Hepatocyte (in vitro differentiated cells): ENCODE data around the gene RFX4. TPM values are rescaled to one million over a fixed set of nuclear protein-coding genes. Genes with fewer than 3 reads are reported as not detected.
A peak's percentile ranks its signal among the peaks of the same experiment; 100 is the strongest.

ENCODE experiments used
- DNase-seq: peaks from one replicate; pipeline ENCODE4 v3.0.0-alpha.2; 2016; ENCODE audit warnings: low spot score
- H2AFZ ChIP-seq: fragments of 200-600 bp; sonication (generic); 2 replicates; pipeline ENCODE4 v1.6.0; 2016; ENCODE audit warnings: antibody characterized with exemption, mild to moderate bottlenecking
- H3K27ac ChIP-seq: fragments of 200-600 bp; sonication (generic); 2 replicates; pipeline ENCODE4 v1.5.1; 2016; ENCODE audit warnings: mild to moderate bottlenecking
- H3K27me3 ChIP-seq: fragments of 200-600 bp; sonication (generic); 2 replicates; pipeline ENCODE4 v1.6.1; 2016
- H3K36me3 ChIP-seq: fragments of 200-600 bp; sonication (generic); replicated peaks from 2 replicates; pipeline ENCODE4 v1.5.1; 2016; ENCODE audit warnings: low read depth; ENCODE audit not compliant: insufficient read depth
- H3K4me1 ChIP-seq: fragments of 200-600 bp; sonication (generic); 2 replicates; pipeline ENCODE4 v1.5.1; 2016; ENCODE audit warnings: mild to moderate bottlenecking, moderate library complexity; ENCODE audit not compliant: insufficient read depth
- H3K4me2 ChIP-seq: fragments of 200-600 bp; sonication (generic); 2 replicates; pipeline ENCODE4 v1.6.0; 2016
- H3K4me3 ChIP-seq: fragments of 200-600 bp; sonication (generic); 2 replicates; pipeline ENCODE4 v1.5.1; 2016; ENCODE audit warnings: mild to moderate bottlenecking
- H3K79me2 ChIP-seq: fragments of 200-600 bp; sonication (generic); 2 replicates; pipeline ENCODE4 v1.6.0; 2017; ENCODE audit warnings: mild to moderate bottlenecking
- H3K9me2 ChIP-seq: fragments of 200-600 bp; sonication (generic); replicated peaks from 2 replicates; pipeline ENCODE4 v1.6.0; 2017; ENCODE audit warnings: mild to moderate bottlenecking; ENCODE audit not compliant: insufficient read depth
- H3K9me3 ChIP-seq: fragments of 200-600 bp; sonication (generic); 2 replicates; pipeline ENCODE4 v1.5.1; 2016; ENCODE audit warnings: low read depth, mild to moderate bottlenecking
- H4K20me1 ChIP-seq: fragments of 200-600 bp; sonication (generic); 2 replicates; pipeline ENCODE4 v1.6.0; 2016; ENCODE audit warnings: mild to moderate bottlenecking; ENCODE audit not compliant: insufficient read depth, poor library complexity, severe bottlenecking
- CTCF ChIP-seq: fragments of 200-600 bp; sonication (generic); IDR thresholded peaks from 2 replicates; pipeline ENCODE4 v1.5.1; 2016; ENCODE audit warnings: antibody characterized with exemption, mild to moderate bottlenecking; ENCODE audit not compliant: poor library complexity
- EZH2 ChIP-seq: fragments of 200-600 bp; sonication (generic); IDR thresholded peaks from 2 replicates; pipeline ENCODE4 v1.6.1; 2016; ENCODE audit warnings: antibody characterized with exemption, mild to moderate bottlenecking, borderline replicate concordance
- EZH2phosphoT487 ChIP-seq: fragments of 200-600 bp; sonication (generic); IDR thresholded peaks from one replicate; pipeline ENCODE4 v1.6.1; 2018; ENCODE audit warnings: antibody characterized with exemption, mild to moderate bottlenecking, low read depth, moderate library complexity; ENCODE audit not compliant: unreplicated experiment, severe bottlenecking
- WGBS: methylation state at CpG from one replicate; pipeline ENCODE4 v1.1.6; 2016; ENCODE audit warnings: low lambda C conversion rate; ENCODE audit errors: missing lambda C conversion rate; 5-methylcytosine and 5-hydroxymethylcytosine counted together
- polyA plus RNA-seq: library from polyadenylated mRNA; unstranded; fragments of >200 nt; fragmentation: Nextera tagmentation; extraction: Ambion mirVana; gene quantifications from 2 replicates; pipeline ENCODE4 v1.2.1, GENCODE V29; 2016
- total RNA-seq: library from RNA; depleted of rRNA; stranded (reverse); fragments of >200 nt; gene quantifications from 2 replicates; pipeline ENCODE4 v1.2.3, GENCODE V29; 2014

RFX4 gene
- total and polyA plus RNA-seq, 2 experiments from 2014 or later: not detected

- no peaks in the 10 kb centered on the region for H3K36me3 ChIP-seq
- H2AFZ ChIP-seq: no peak overlapping the region
- no peak for DNase-seq
- H3K4me3 ChIP-seq: no peak overlapping the region
- no peak overlapping the region for H3K27ac ChIP-seq
- H3K4me1 ChIP-seq: no peaks in the 10 kb centered on the region
- 93% methylated on average over 5 of the region's 5 CpGs for WGBS
- no peak overlapping the region for H3K4me2 ChIP-seq
- H4K20me1 ChIP-seq: no peaks in the 10 kb centered on the region
- no peak for TF ChIP-seq EZH2phosphoT487
- no peak for TF ChIP-seq CTCF
- TF ChIP-seq EZH2: no peak
- H3K9me3 ChIP-seq: no peaks in the 10 kb centered on the region
- H3K9me2 ChIP-seq: no peaks in the 10 kb centered on the region
- H3K27me3 ChIP-seq: no peaks in the 10 kb centered on the region
- peaks cover 67% of the 10 kb centered on the region for H3K79me2 ChIP-seq
Measured at GRCh38 chr12:106776897-106777296, 194.1 kb downstream of the RFX4 start.

GRCh38 chr12:106780010-106780631 lies 197.3 kb downstream of the RFX4 start:
- no peaks in the 10 kb centered on the region for H3K4me1 ChIP-seq
- H3K9me3 ChIP-seq: no peaks in the 10 kb centered on the region
- H3K79me2 ChIP-seq: peaks cover 85% of the 10 kb centered on the region
- no peaks in the 10 kb centered on the region for H4K20me1 ChIP-seq
- H2AFZ ChIP-seq: no peak overlapping the region
- 29% methylated on average over 3 of the region's 3 CpGs for WGBS
- H3K27me3 ChIP-seq: no peaks in the 10 kb centered on the region
- TF ChIP-seq EZH2 (no peak), CTCF (no peak), EZH2phosphoT487 (no peak)
- H3K4me3 ChIP-seq: no peak overlapping the region
- peak overlapping the region; percentile 47 for H3K27ac ChIP-seq
- H3K9me2 ChIP-seq: no peaks in the 10 kb centered on the region
- peak; percentile 32 for DNase-seq
- no peaks in the 10 kb centered on the region for H3K36me3 ChIP-seq
- no peak overlapping the region for H3K4me2 ChIP-seq

GRCh38 chr12:106782619-106783018 lies 199.8 kb downstream of the RFX4 start:
- Histone ChIP-seq H3K9me3 (no peaks in the 10 kb centered on the region), H3K4me2 (no peak overlapping the region), H2AFZ (no peak overlapping the region), H3K36me3 (no peaks in the 10 kb centered on the region), H3K27me3 (no peaks in the 10 kb centered on the region), H3K4me1 (no peaks in the 10 kb centered on the region), H3K79me2 (peaks cover 60% of the 10 kb centered on the region), H3K9me2 (no peaks in the 10 kb centered on the region), H4K20me1 (no peaks in the 10 kb centered on the region), H3K4me3 (no peak overlapping the region), H3K27ac (no peak overlapping the region)
- TF ChIP-seq EZH2phosphoT487 (no peak), CTCF (no peak), EZH2 (no peak)
- 61% methylated on average over 1 of the region's 1 CpG for whole genome bisulfite sequencing
- DNase-seq: no peak
